IMR-90 (cell line): ENCODE data around the gene MIA2. TPM values are rescaled to one million over a fixed set of nuclear protein-coding genes. Genes with fewer than 3 reads are reported as not detected.

ENCODE experiments used
- ATAC-seq: fragments of 200-7000 bp; cut with Tn5 transposase; 2 replicates; pipeline ENCODE4 v1.9.1; 2020; ENCODE audit warnings: low read depth, mild to moderate bottlenecking, moderate library complexity
- BruUV-seq: library from RNA; stranded (reverse); fragments of 400-500 nt; replicated peaks from 2 replicates; lab custom pipeline; 2021; lab: Mats Ljungman, UMichigan
- CTCF ChIA-PET: fragments of 300-600 bp; formaldehyde crosslinking; extraction: SDS; loops from one replicate; lab custom pipeline; 2021; ENCODE audit warnings: antibody characterized with exemption; lab: Yijun Ruan, JAX
- POLR2A ChIA-PET: fragments of 300-600 bp; sonication (Branson Sonifier 250); formaldehyde crosslinking; loops from one replicate; lab custom pipeline; 2022; ENCODE audit warnings: antibody characterized with exemption; ENCODE audit not compliant: unreplicated experiment; lab: Charles Lee
- DNase-seq: peaks from one replicate; pipeline ENCODE4 v3.0.0; 2013
- H2AFZ ChIP-seq: replicated peaks from 2 replicates; pipeline ENCODE3; 2013; ENCODE audit warnings: low read length, mild to moderate bottlenecking; ENCODE audit not compliant: poor library complexity
- H2AK5ac ChIP-seq: 2 replicates; pipeline ENCODE4 v1.6.1; 2013; ENCODE audit warnings: low read depth, low read length, inconsistent platforms
- H2AK9ac ChIP-seq: replicated peaks from 2 replicates; pipeline ENCODE3; 2013; ENCODE audit warnings: mild to moderate bottlenecking, low read depth, low read length, moderate library complexity; ENCODE audit not compliant: poor library complexity
- H2BK120ac ChIP-seq: 2 replicates; pipeline ENCODE4 v1.6.1; 2013; ENCODE audit warnings: low read depth, low read length, inconsistent platforms
- H2BK15ac ChIP-seq: 3 replicates; pipeline ENCODE4 v1.6.1; 2013; ENCODE audit warnings: low read depth, low read length, inconsistent platforms
- H2BK20ac ChIP-seq: 2 replicates; pipeline ENCODE4 v1.6.1; 2013; ENCODE audit warnings: low read depth, mild to moderate bottlenecking, inconsistent platforms, low read length, moderate library complexity
- H2BK5ac ChIP-seq: 2 replicates; pipeline ENCODE4 v1.6.1; 2013; ENCODE audit warnings: mild to moderate bottlenecking, low read depth, low read length, inconsistent platforms; ENCODE audit not compliant: poor library complexity, severe bottlenecking
- H3K14ac ChIP-seq: replicated peaks from 2 replicates; pipeline ENCODE4 v1.6.1; 2013; ENCODE audit warnings: low read depth, low read length, inconsistent platforms
- H3K18ac ChIP-seq: 2 replicates; pipeline ENCODE4 v1.6.1; 2013; ENCODE audit warnings: low read depth, low read length, control low read depth
- H3K23ac ChIP-seq: 2 replicates; pipeline ENCODE4 v1.6.1; 2013; ENCODE audit warnings: low read depth, low read length, inconsistent platforms
- H3K27ac ChIP-seq: 2 replicates; pipeline ENCODE4 v1.5.1; 2013; ENCODE audit warnings: mild to moderate bottlenecking, control low read depth, low read length; ENCODE audit not compliant: insufficient read depth
- H3K27me3 ChIP-seq: 2 replicates; pipeline ENCODE4 v1.6.1; 2013; ENCODE audit warnings: low read length; ENCODE audit not compliant: control insufficient read depth, insufficient read depth
- H3K36me3 ChIP-seq: 2 replicates; pipeline ENCODE4 v1.6.1; 2013; ENCODE audit warnings: low read length, mixed read lengths; ENCODE audit not compliant: control insufficient read depth, insufficient read depth
- H3K4ac ChIP-seq: 2 replicates; pipeline ENCODE4 v1.6.1; 2013; ENCODE audit warnings: low read depth, low read length, inconsistent platforms
- H3K4me1 ChIP-seq: 2 replicates; pipeline ENCODE4 v1.6.1; 2013; ENCODE audit warnings: low read length, mixed read lengths; ENCODE audit not compliant: control insufficient read depth, insufficient read depth
- H3K4me2 ChIP-seq: 2 replicates; pipeline ENCODE4 v1.6.1; 2013; ENCODE audit warnings: low read depth, mild to moderate bottlenecking, control low read depth, low read length, moderate library complexity
- H3K4me3 ChIP-seq: 2 replicates; pipeline ENCODE4 v1.5.1; 2013; ENCODE audit warnings: low read depth, mild to moderate bottlenecking, control low read depth, low read length, moderate library complexity; ENCODE audit not compliant: insufficient read depth
- H3K56ac ChIP-seq: 2 replicates; pipeline ENCODE4 v1.6.1; 2013; ENCODE audit warnings: low read length, inconsistent platforms; ENCODE audit not compliant: insufficient read depth; ENCODE audit errors: extremely low read depth
- H3K79me1 ChIP-seq, 2 experiments: 2 replicates each; pipeline ENCODE4 v1.6.1; 2013; ENCODE audit warnings: low read length in 2 of 2, inconsistent platforms in 1 of 2, low read depth in 1 of 2
- H3K9ac ChIP-seq: 2 replicates; pipeline ENCODE4 v1.6.1; 2013; ENCODE audit warnings: low read depth, low read length, control low read depth
- H3K9me1 ChIP-seq: 2 replicates; pipeline ENCODE4 v1.6.1; 2013; ENCODE audit warnings: low read length, inconsistent platforms; ENCODE audit not compliant: insufficient read depth
- H3K9me3 ChIP-seq: 2 replicates; pipeline ENCODE4 v1.6.1; 2013; ENCODE audit warnings: low read length; ENCODE audit not compliant: control insufficient read depth, insufficient read depth
- H4K20me1 ChIP-seq: 2 replicates; pipeline ENCODE4 v1.6.1; 2013; ENCODE audit warnings: low read length, inconsistent platforms; ENCODE audit not compliant: insufficient read depth
- H4K5ac ChIP-seq: 2 replicates; pipeline ENCODE4 v1.6.1; 2013; ENCODE audit warnings: mild to moderate bottlenecking, low read depth, low read length, control low read depth
- H4K8ac ChIP-seq, 2 experiments: 2 replicates each; pipeline ENCODE4 v1.6.1; 2013; ENCODE audit warnings: low read depth in 2 of 2, low read length in 2 of 2, control low read depth in 1 of 2, inconsistent platforms in 1 of 2
- H4K91ac ChIP-seq: 2 replicates; pipeline ENCODE4 v1.6.1; 2013; ENCODE audit warnings: low read depth, low read length, inconsistent platforms; ENCODE audit not compliant: insufficient read depth
- BHLHE40 ChIP-seq: fragments of 150-350 bp; IDR thresholded peaks from 2 replicates; pipeline ENCODE4 v1.6.1; 2016; ENCODE audit warnings: mild to moderate bottlenecking, low read depth, low read length
- FOS ChIP-seq: fragments of 150-350 bp; IDR thresholded peaks from 2 replicates; pipeline ENCODE4 v1.6.1; 2016; ENCODE audit warnings: low read depth, low read length
- MAZ ChIP-seq: IDR thresholded peaks from 2 replicates; pipeline ENCODE4 v1.6.1; 2012; ENCODE audit warnings: low read depth, mild to moderate bottlenecking, low read length, improper control_type of control experiment, moderate library complexity, borderline replicate concordance
- NFE2L2 ChIP-seq: fragments of 150-350 bp; IDR thresholded peaks from 2 replicates; pipeline ENCODE4 v1.6.1; 2016; ENCODE audit warnings: low read depth, mild to moderate bottlenecking, low read length
- POLR2A ChIP-seq: IDR thresholded peaks from 2 replicates; pipeline ENCODE4 v1.6.1; 2012; ENCODE audit warnings: mild to moderate bottlenecking, low read depth, low read length
- RAD21 ChIP-seq: IDR thresholded peaks from 2 replicates; pipeline ENCODE4 v1.6.1; 2012; ENCODE audit warnings: low read length, improper control_type of control experiment
- RCOR1 ChIP-seq: IDR thresholded peaks from 2 replicates; pipeline ENCODE4 v1.6.1; 2012; ENCODE audit warnings: mild to moderate bottlenecking, low read length, improper control_type of control experiment; ENCODE audit not compliant: insufficient replicate concordance
- RFX5 ChIP-seq: IDR thresholded peaks from 2 replicates; pipeline ENCODE4 v1.8.0; 2012; ENCODE audit warnings: low read depth, mild to moderate bottlenecking, low read length, moderate library complexity
- WGBS, 2 experiments: methylation state at CpG; one replicate each; pipeline versions ENCODE4 v1.1.5 to v1.1.7; 2013; ENCODE audit warnings: missing lambda C conversion rate in 2 of 2; ENCODE audit not compliant: insufficient read length in 1 of 2; ENCODE audit errors: extremely low coverage in 2 of 2; 5-methylcytosine and 5-hydroxymethylcytosine counted together
- dilution Hi-C: fragments of 300-500 bp; cut with HindIII; formaldehyde crosslinking; loops from one replicate; pipeline ENCODE4 v1.14.3; 2018; ENCODE audit warnings: low sequenced_read_pairs; ENCODE audit not compliant: unreplicated experiment
- in situ Hi-C: fragments of 300-500 bp; cut with MboI; formaldehyde crosslinking; loops from 3 replicates; pipeline ENCODE4 v1.14.3; 2019; ENCODE audit warnings: low sequenced_read_pairs, inconsistent platforms, mixed read lengths
- intact Hi-C: fragments of 100-400 bp; cut with micrococcal nuclease; formaldehyde crosslinking; loops from 2 replicates; pipeline ENCODE4 v1.10.0; 2022
- polyA plus RNA-seq, 3 experiments: library from polyadenylated mRNA; depleted of rRNA; stranded (reverse); fragments of >200 nt; gene quantifications; 2 replicates each; pipeline ENCODE4 v1.2.3, GENCODE V29; 2012; ENCODE audit warnings: low replicate concordance in 1 of 3
- total RNA-seq: library from RNA; depleted of rRNA; stranded (reverse); fragments of >200 nt; gene quantifications from 2 replicates; pipeline ENCODE4 v1.2.3, GENCODE V29; 2012

MIA2 gene
- total and polyA plus RNA-seq, 2 of the 4 experiments (the other 2 are of a cell fraction): 3.9 to 6.8 TPM

GRCh38 chr14:39218171-39218769 is 15.4 kb upstream of the MIA2 start:
- Histone ChIP-seq H3K79me1 (no peaks in the 10 kb centered on the region), H3K27ac (no peak overlapping the region), H2BK5ac (no peak overlapping the region), H3K9me1 (no peaks in the 10 kb centered on the region), H3K18ac (no peak overlapping the region), H3K4me2 (no peak overlapping the region), H4K91ac (no peak overlapping the region), H3K27me3 (no peaks in the 10 kb centered on the region), H2BK120ac (no peak overlapping the region), H2BK15ac (no peak overlapping the region), H3K9me3 (no peaks in the 10 kb centered on the region), H3K4me1 (peaks cover 2% of the 10 kb centered on the region; the same call in 1 of the 2 replicates), H2AK5ac (no peak overlapping the region), H3K4me3 (no peak overlapping the region), H3K14ac (no peak overlapping the region), H4K20me1 (no peaks in the 10 kb centered on the region), H4K8ac (no peak overlapping the region; a peak in 1 of 4 replicates), H3K9ac (no peak overlapping the region), H3K36me3 (no peaks in the 10 kb centered on the region), H3K56ac (no peak overlapping the region), H2BK20ac (no peak overlapping the region), H3K23ac (no peak overlapping the region), H4K5ac (no peak overlapping the region), H2AK9ac (no peak overlapping the region), H2AFZ (peak overlapping the region; percentile 33), H3K4ac (no peak overlapping the region)
- BruUV-seq: no TSS peak
- in situ Hi-C loops: no loop called here
- ChIA-PET POLR2A (no interaction called here), CTCF (no interaction called here)
- dilution Hi-C loops: no loop called here
- intact Hi-C loops: no loop called here
- DNase-seq (peak; percentile 14), ATAC-seq (peak; percentile 14; the same call in 1 of the 2 replicates)
- no CpG with 5 or more reads among the region's 5 CpGs for WGBS, 2 experiments
- TF ChIP-seq NFE2L2 (no peak), POLR2A (no peak), FOS (no peak), RFX5 (no peak), RAD21 (no peak), RCOR1 (no peak), BHLHE40 (no peak), MAZ (no peak)
